Measurements from ENCODE around the gene DPT. TPM values are rescaled to one million over a fixed set of nuclear protein-coding genes. Genes with fewer than 3 reads are reported as not detected.

The DPT gene
- total and polyA plus RNA-seq, 10 of the 15 experiments (the other 5 are each of a cell fraction or from before 2014, with no cell fraction given), result 0.05 to 0.10 TPM; not detected in 8

- intact Hi-C loops (cut with micrococcal nuclease; ENCODE audit: unreplicated experiment), result no loop called here
- FAIRE-seq (no peak), ATAC-seq (no peak), DNase-seq (ENCODE audit: low read depth, low spot score) (no peak)
- ChIA-PET CTCF (interaction anchor here (1.1 to 3.4 kb wide), 3 partner anchors 130 to 614 kb away, joined by 3 to 20 read pairs (median 4); no protein-coding TSS in a partner anchor), RAD21 (ENCODE audit: unreplicated experiment) (no interaction called here), POLR2A (no interaction called here), SMC1A (ENCODE audit: uncharacterized antibody, unreplicated experiment) (interaction anchor here (1.0 to 1.5 kb wide), 2 partner anchors 10 to 615 kb away, joined by 3 to 4 read pairs; no protein-coding TSS in a partner anchor)
- Histone ChIP-seq H3K79me2 (ENCODE audit: control insufficient read depth, insufficient read depth, low read length) (no peaks in the 10 kb centered on the region), H4K20me1 (ENCODE audit: control insufficient read depth, insufficient read depth) (no peaks in the 10 kb centered on the region), H3K4me3 (no peak overlapping the region), H3K4me1 (ENCODE audit: control insufficient read depth, insufficient read depth, low read length) (no peaks in the 10 kb centered on the region), H2AFZ (ENCODE audit: control insufficient read depth, low read depth, low read length) (no peak overlapping the region), H3K27ac (ENCODE audit: control insufficient read depth, insufficient read depth) (no peak overlapping the region), H3K9ac (ENCODE audit: control insufficient read depth, insufficient read depth, low read length) (no peak overlapping the region), H3K9me3 (replicated peaks; ENCODE audit: control insufficient read depth, insufficient read depth, low read length) (no peaks in the 10 kb centered on the region), H3K36me3 (ENCODE audit: control insufficient read depth in 2 of 2, insufficient read depth in 2 of 2, low read length in 1 of 2) (no peaks in the 10 kb centered on the region), H3K27me3 (replicated peaks in 1 of 2; ENCODE audit: control insufficient read depth in 2 of 2, insufficient read depth in 2 of 2, low read length in 1 of 2) (peaks cover 0 to 3% of the 10 kb centered on the region in 2 experiments; a peak in 2 of 4 replicates), H3K4me2 (ENCODE audit: control insufficient read depth, insufficient read depth) (no peak overlapping the region)
- WGBS (ENCODE audit: insufficient coverage, insufficient replicate concordance, low lambda C conversion rate, missing lambda C conversion rate), result 52% methylated on average over 4 of the region's 4 CpGs
- in situ Hi-C loops (cut with MboI), result no loop called here
- BruUV-seq (replicated peaks), result no TSS peak
- TF ChIP-seq RELA (IDR thresholded peaks at IDR 0.05; ENCODE audit: borderline replicate concordance, partially characterized antibody) (no peak), ZNF384 (IDR thresholded peaks at IDR 0.05; ENCODE audit: borderline replicate concordance, low read depth, low read length) (no peak), SREBF2 (IDR thresholded peaks at IDR 0.05; ENCODE audit: low read length) (no peak), ZBED1 (IDR thresholded peaks at IDR 0.05; ENCODE audit: borderline replicate concordance) (no peak), FOS (IDR thresholded peaks at IDR 0.05; ENCODE audit: borderline replicate concordance, extremely low read depth, insufficient read length) (no peak), IKZF2 (IDR thresholded peaks at IDR 0.05) (no peak), BCL3 (IDR thresholded peaks at IDR 0.05; ENCODE audit: borderline replicate concordance, insufficient read depth, low read depth, low read length, poor library complexity, severe bottlenecking) (no peak)
These were observed 4.2 kb upstream of the DPT start for GRCh38 chr1:168733241-168733640.
